Measurements from ENCODE around the gene PRSS56.

PRSS56 gene

GRCh38 chr2:232498452-232498851 lies 21.7 kb upstream of the PRSS56 start:
- DNase-seq (ENCODE audit: low read depth): no peak
- TF ChIP-seq CTCF (IDR thresholded peaks at IDR 0.05; ENCODE audit: insufficient read depth, low read depth, low read length, missing control alignments): no peak
- H3K4me3 ChIP-seq (ENCODE audit: low read length): no peak overlapping the region

GRCh38 chr2:232501331-232501771 lies 18.8 kb upstream of the PRSS56 start:
- no peak for TF ChIP-seq CTCF (IDR thresholded peaks at IDR 0.05; ENCODE audit: insufficient read depth, low read depth, low read length, missing control alignments)
- no peak for DNase-seq (ENCODE audit: low read depth)
- no peak overlapping the region for H3K4me3 ChIP-seq (ENCODE audit: low read length)

- H3K4me3 ChIP-seq (ENCODE audit: low read length): no peak overlapping the region
- TF ChIP-seq CTCF (IDR thresholded peaks at IDR 0.05; ENCODE audit: insufficient read depth, low read depth, low read length, missing control alignments): no peak
- DNase-seq (ENCODE audit: low read depth): no peak
Measured at GRCh38 chr2:232501794-232502390, 18.3 kb upstream of the PRSS56 start.

GRCh38 chr2:232502511-232502910 lies 17.7 kb upstream of the PRSS56 start:
- DNase-seq (ENCODE audit: low read depth): no peak
- TF ChIP-seq CTCF (IDR thresholded peaks at IDR 0.05; ENCODE audit: insufficient read depth, low read depth, low read length, missing control alignments): no peak
- H3K4me3 ChIP-seq (ENCODE audit: low read length): no peak overlapping the region

GRCh38 chr2:232502911-232503808 lies 17.0 kb upstream of the PRSS56 start:
- DNase-seq (ENCODE audit: low read depth): peak; percentile 29
- no peak overlapping the region for H3K4me3 ChIP-seq (ENCODE audit: low read length)
- no peak for TF ChIP-seq CTCF (IDR thresholded peaks at IDR 0.05; ENCODE audit: insufficient read depth, low read depth, low read length, missing control alignments)

GRCh38 chr2:232503809-232504323 lies 16.3 kb upstream of the PRSS56 start:
- H3K4me3 ChIP-seq (ENCODE audit: low read length): no peak overlapping the region
- no peak for TF ChIP-seq CTCF (IDR thresholded peaks at IDR 0.05; ENCODE audit: insufficient read depth, low read depth, low read length, missing control alignments)
- no peak for DNase-seq (ENCODE audit: low read depth)
